HG03108 (cell line): Measurements from ENCODE around the gene GFRA4.

Experiments used
- ATAC-seq: cut with Tn5 transposase; IDR thresholded peaks from one replicate; pipeline ENCODE4 v1.9.1; 2021; ENCODE audit warnings: moderate library complexity; ENCODE audit not compliant: unreplicated experiment

GFRA4 gene

DNA sequence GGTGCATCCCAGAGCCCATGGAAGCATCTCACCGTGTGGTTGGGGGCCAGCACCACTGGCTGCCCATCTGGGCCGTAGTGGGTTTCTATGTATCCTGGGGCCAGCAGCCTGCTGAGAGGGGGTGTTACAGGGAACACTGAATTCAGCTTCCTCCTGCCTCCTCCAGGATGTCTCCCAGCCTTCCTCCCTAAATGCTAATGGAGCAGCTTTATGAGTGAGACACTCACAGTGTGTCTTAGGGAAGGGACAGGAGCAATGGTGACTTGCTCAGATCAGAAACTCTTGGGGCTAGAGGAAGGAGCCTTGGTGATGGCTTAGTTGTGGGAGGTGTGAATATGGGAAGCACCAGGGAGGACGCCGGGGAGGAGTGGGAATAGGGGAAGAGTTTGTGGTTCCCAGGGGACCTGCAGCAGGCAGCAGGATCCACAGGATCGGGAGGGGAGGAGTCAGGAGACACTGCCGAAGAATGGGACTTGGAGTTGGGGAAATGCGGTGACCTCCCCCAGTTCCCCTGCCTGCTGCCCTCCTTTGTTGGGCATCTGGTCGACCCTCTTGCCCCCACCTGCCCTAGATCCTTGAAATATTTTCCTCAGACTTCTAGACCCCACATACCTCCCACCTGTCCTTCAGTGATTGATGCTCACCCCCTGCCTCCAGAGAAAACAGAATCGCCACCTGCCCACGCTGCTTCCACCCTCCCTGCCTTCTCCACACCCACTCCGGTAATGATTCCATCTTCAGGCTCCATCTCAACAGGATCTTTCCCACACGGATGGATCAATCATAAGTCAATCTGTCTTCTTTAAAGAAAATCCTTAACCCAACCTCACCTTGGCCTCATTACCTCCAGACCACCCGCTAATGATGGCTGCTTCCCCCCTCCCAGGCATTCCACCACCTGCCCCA lies 12.0 kb upstream of the GFRA4 start:
- no peak for ATAC-seq

DNA sequence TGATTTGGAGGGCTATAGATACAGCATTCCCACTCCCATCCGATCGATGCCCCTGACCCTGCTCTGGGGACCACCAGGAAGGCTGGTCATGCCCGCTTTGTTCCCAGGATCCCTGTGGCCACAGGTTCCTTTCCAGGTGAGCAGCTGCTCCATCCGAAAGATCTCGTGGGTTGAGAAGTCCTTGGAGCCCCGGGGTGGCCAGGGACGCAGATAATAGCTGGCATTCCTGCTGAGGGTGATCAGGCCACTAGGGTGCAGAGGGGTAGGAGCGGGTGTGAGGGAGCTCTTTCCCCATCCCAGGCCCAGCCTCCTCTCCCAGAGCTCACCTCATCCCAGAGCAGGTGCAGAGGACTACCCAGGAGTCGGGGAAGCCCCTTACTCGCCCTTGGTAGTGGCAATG lies 11.2 kb upstream of the GFRA4 start:
- no peak for ATAC-seq

DNA sequence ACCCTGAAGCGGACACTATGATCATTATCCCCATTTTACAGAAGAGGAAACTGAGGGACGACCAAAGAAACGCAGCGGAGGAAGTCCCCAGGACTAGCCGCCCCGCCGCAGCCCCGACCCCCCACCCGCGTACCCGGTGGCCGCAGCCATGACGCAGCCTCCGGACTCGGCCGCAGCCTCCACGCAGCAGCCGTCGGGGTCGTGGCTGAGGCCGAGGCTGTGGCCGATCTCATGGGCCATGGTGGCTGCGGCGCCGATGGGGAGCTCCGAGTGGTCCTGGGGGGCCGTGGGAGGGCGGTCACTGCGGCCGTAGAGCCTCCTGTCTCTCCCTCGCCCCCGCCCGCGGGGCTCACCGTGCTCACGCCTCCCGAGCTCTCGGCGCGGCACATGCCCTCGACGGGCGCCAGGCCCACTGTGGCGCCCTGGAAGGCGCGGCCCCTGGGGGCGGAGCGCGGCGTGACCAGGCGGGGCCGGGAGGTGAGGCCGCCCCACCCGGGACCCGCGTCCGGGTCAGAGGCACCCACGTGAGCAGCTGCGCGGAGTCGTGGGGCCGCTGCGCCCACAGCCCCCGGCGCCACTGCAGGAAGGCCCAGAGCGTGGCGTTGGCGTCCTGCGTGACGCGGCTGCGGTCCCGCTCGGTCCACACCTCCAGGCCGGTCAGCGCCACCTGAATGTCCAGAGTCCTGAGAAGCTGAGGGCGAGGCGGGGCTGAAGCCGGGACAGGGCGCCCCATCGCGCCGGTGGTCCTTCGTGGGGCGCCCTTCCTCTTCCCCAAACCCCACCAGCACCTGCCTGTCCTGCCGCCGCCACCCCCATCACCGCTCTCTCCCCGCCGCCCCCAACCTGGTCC lies 10.2 kb upstream of the GFRA4 start:
- ATAC-seq, result no peak

DNA sequence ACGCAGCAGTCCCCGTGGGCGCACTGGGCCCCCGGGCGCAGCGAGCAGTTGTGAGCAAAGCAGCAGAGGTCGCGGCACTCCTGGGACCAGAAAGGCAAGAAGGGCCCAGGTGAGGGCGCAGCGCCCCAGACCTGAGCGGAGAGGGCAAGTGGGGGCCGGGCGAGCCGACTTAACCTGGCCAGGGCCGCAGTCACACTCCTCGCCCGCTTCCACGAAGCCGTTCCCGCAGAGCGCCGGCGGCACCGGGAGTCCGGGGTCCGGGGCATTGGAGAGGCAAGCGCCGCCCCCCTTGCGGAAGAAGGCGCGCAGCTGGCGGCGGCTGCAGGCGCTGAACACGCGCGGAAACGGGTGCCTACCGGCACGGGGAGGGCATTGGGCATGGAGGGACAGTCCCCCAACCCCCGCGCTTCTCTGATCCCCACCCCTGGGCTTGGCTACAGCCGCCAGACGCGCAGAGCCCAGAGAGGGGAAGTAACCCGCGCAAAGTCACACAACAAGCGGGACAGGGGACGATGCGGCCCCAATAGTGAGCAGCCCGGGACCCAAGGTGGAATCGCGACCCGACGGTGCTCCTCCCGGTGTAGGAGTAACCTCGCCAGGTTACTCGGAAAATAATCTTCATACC lies 9.5 kb upstream of the GFRA4 start:
- ATAC-seq, result no peak

DNA sequence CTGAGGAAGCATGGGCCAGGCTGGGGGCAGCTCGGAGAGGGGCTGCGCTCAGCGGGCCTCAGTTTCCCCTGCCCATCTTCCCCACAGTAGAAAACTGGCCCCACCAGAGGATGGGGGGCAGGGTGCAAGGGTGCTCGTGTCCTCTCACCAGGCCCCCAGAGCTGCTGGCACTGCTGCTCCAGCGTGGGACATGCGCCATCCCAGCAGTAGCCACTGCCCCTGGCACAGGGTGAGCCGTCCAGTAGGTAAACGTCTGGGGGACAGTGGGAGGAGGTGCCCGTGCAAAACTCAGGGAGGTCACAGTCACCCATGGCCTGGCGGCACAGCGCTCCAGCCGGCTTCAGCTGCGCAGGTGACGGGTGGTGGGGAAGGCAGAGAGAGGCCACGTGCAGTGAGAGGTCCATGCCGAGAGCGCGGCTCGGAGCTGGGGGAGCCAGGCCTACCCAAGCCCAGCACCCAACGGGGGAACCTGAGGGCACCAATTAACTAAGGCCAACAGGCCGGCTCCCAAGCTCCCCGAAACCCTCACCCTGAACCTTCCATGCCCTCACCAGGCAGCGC lies 8.9 kb upstream of the GFRA4 start:
- no peak for ATAC-seq

DNA sequence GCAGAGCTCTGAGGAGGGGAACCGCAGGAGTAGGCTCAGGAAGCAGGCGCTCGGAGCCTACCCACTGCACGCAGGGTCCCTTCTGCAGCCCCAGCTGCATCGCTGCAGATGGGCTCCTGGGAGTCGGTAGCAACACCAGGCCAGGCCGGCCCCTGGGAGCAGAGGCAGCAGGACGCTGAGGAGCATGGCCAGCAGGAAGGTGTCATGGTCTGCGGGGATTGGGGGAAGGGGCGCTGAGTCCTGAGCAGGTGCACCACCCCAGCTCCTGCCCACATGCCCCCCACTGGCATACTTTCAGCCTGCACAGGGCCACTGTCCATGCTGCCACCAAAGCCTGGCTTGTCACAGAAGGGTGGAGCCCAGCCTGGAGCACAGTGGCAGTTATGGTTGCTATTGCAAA lies 7.7 kb upstream of the GFRA4 start:
- no peak for ATAC-seq

DNA sequence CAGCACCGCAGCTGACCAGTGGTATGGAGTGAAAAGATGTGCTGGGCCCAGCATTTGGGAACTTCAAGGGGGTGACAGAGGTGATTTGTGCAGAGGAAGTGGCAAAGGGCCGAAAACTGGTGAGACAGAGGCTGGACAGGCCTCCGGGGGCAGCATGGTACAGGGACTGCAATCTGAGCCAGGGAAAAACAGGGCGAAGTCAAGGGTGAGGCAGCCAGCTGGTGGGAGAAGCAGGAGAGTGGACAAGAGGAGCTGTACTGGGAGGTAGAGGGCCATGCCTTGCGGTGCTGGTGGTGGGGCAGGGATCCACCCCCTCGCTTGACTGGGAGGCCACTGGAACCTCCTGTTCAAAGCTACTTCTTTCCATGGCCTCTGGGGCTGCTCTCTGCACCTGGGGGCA lies 7.3 kb upstream of the GFRA4 start:
- ATAC-seq, result no peak

DNA sequence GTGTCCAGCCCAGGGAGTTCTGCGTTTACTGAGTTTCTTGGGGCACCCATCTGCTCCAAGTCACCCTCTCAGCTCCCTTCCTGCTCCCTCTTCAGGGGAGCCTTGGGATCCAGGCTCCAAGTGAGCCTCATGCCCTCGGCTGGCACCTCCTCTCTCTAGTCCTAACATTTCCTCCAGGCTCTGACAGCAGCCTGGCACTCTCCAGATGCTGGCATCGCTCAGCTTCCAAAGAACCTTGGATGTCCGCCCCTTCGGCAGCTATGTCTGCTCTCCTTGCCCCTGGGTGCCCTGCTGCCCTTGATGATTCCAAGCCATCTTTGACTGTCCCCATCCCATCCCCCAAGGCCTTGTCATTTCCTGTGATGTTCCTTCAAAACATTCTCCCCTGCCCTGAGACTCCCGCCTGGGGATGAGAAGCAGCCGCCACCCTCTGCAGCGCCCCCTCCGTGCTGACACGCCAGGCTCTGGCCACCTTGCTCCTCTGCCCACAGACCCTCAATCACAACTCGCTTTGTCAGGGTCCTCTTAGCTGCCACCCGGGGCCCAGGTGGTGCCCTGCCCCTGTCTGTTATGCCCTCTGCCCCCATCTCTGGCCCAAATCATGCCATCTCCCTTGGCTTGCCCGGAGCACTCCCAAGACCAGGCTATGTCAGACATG lies 6.6 kb upstream of the GFRA4 start:
- no peak for ATAC-seq

DNA sequence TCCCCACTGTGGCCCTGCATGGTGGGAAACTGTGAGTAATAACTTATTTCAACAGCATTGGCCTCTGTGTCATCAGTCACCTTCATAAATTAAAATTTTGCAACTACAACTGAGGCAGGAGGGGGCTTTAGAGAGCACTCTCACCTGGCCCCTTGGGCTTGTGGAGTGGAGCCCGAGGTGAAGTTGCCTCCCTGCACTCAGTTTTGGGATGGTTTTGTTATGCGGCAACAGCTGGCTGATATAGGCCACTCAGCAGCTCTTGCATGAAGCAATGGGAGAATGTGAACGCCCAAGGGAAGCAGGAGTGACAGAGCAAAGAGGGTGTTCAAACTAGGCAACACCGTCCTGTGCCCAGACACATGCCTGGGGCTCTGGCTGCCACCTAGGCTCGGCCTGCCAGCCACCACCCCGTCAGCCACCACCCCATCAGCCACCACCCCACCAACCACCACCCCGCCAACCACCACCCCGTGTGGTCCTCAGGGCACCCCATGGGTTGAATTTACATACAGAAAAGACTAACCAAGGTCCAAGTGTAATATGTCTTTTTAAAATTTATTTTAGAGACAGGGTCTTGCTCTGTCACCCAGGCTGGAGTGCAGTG lies 4.3 kb upstream of the GFRA4 start:
- no peak for ATAC-seq

DNA sequence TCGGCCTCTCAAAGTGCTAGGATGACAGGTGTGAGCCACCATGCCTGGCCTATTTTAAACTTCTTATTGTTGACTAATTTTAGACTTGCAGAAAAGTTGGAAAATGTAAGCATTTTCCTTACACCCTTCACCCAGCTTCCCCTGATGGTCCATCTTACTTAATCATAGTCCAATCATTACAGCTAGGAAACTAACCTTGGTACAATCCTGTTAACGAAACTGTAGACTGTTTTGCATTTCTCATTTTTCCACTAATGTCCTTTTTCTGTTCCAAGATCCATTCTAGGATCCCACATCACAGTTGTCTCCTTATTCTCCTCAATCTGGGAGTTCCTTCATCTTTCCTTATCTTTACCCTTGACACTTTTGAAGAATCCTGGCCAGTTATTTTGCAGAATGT lies 659 bp upstream of the GFRA4 start:
- ATAC-seq, result no peak

DNA sequence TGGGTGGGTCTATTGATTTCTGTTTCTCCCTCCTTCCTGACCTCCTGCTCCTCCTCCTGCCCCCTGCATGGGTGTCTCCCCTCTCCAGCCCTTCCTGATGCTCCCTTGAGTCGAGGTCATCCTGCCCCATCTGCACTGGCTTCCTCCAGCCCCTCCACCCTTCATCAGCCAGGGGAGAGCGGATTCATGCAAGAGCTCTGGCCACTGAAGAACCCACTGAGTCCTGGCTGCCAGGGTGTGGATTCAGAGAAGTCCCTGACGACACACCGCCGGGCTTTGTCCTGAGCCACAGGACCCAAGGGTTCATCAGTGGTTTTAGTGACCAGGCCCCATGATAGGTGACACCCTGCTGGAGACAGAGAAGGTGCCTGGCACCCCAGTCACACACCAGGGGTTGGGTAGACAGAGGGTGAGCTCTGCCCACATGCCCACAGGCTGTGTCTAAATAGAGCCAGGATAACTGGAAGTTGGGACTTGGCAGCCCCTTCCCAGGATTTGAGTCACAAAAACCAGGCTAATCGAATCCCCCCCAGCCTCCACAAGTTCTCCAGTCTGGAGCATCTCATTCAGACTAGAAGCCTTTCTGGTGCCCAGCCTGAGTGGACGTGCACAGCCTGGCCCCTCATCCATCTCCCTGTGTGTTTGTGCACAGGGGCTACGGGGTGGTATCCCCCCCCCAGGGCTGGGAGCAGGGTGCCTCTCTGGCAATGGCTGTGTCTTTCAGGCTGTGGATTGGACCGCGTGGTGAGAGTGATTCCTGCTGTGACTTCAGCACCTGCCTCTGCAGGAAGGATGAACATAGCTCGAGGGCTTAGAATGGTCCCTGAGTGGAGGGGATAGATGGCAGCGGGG lies 1.2 kb downstream of the GFRA4 start:
- no peak for ATAC-seq

DNA sequence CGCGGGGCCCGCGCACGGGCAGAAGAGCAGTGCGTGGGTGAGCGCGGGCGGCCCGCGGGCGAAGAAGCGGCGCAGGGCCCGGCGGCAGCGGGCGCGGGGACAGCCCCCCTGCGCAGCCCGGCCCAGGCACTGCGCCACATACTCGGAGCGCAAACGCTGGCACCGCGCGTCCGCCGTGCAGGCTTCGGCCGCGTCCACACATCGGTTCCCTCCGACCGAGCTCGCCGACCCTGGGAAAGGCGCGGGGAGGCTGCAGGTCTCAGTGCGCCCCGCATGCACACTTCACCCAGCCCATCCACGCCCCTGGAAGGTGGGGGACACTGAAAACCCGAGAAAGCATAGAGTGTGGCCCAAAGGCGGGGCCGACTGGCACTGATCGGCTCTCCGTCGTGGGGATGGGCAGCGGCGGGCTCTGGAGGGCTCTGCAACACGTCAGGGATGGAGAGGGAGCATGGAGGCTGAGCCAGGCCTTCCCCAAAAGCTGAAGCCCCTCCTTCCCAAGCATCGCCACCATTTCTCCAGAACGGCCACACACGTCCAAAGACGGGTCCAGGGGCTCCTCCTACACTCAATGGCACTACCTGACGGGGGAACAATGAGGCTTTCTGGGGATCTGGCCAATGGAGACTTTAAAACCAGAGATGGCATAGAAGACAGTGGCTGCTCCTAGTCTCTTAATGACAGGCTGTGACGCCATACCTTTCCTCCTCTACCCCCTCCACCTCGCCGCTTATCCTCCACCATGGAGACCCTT lies 2.0 kb downstream of the GFRA4 start:
- ATAC-seq, result no peak

DNA sequence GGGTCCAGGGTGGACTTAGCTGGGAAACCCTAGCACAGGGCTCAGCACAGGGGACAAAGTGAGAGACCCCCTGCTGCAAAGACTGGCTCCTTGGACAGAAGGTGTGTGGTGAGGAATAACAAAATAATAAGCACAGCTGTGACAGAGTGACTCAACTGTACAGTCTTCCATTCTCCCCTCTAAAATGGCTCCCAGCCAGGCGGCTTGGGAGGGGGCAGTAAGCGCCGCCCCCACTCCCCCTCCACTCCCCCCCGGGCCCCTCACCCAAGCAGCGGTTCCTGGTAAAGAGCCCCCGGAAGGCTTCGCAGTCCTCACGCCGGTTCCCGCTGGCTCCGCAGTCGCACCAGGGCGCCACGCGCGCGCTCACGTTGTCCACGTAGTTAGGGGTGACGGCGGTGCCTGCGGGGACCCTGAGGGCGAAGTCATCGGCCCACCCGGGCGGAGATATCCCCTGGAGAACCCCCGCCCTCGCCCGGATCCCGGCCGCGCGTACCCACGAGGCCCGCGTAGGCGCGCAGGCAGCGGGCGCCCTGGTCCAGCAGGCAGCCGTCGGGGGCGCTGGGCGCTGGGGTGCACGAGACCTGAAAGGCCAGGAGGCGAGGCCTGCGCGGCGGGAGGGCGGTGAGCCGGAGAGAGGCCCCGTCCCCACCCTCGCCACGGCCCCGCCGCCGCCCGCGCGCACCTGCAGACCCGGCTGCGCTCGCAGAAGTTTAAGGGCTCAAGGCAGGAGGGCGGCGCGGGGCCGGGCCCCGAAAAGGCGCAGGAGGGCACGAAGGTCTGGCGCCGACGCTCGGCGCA lies 2.7 kb downstream of the GFRA4 start:
- ATAC-seq, result no peak

DNA sequence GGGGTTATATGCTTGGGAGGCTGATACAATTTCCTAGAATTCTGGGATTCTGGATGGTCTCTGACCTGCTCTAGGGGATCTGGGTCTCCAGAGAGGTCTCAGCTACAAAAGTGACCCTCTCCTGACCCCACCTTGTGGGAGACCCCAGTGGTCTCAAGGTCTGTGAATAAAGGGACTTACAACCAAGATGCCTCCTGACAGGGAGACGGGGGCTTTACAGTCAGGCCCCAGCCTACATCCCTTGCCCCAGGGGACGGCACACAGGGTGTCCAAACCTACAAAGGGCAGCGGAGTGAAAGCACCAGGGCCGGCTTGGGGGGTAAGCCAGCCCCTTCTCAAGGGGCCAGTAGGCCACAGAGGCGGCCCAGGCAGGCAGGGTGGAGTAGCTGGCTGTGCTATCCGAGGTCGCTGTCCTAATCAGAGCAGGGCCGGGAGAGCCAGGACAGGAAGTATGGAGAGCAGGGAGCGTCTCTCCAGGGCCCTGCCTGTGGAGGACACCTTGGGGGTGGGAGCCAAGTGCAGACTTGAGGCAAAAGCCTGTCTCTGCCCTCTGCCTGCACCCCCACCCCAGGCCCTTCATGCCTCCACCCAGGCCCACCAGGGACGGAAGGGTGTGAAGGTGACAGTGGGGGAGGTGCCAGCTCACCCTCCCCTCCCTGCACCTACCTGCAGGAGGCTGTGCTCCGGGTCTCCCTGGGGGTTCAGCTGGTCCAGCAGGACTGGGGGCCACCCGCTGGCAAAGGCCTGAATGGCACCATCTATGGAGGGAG lies 3.5 kb downstream of the GFRA4 start:
- ATAC-seq, result no peak

DNA sequence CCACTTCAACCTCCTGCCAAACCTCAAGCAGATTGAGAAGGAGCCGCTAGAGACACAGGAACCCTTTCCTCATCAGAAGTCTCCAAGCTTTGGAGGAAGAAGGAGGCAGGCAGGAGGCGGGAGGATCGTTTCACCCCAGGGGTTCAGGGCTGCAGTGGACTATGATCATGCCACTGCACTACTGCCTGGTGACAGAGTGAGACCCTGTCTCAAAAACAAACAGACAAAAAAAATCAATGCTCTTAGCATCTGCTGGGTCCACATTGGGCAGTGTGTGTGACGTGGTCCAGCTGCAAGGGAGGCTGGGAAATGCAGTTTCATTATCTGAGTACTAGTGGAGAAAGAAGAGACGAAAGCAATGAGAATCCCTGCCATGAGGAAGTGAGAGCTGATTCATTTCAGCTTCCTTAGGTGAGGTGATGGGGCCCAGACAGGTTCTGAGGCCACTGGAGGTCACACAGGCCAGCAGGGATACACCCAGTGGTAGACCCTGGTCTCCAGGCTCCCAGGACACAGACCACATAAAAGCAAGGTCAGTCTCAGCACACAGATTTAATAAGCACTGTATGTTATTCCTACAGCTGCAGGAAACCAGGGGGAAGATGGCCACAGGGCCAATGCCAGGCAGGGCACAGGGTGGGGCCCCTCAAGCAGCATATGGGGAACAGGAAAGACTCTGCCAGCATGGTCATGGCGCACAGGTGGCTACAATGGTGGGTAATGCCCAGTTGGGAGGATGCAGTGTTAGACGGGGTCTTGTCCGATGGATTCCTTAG lies 4.3 kb downstream of the GFRA4 start:
- ATAC-seq, result peak; percentile 90

DNA sequence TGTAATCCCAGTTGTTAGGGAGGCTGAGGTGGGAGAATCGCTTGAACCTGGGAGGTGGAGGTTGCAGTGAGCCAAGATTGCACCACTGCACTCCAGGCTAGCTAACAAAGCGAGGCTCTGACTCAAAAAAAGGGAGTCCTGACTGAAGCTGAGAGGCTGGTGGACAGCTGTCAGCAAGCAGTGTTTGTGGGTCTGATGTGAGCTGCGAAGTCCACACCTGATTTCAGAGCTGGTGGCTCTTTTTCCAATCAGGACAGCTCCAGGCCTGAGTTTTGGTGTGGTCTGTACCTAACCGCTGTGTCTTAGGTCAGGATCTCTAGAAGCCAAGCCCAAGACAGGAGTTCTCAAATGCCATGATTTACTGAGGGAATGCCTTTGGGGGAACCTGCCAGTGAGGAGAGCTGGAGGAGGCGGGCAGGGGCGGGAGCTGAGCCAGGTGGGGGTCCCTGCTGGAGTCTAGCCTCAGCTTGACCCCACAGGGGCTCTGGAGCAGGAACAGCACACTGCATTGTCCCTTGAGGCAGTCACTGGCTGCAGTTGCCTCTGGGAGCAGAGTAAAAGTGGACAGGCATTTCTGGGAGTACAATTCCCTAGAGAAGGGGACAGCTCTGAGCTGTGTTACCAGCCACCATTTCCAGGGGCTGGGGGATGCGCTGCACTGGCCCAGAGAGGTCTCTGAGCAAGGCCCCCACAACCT lies 5.0 kb downstream of the GFRA4 start:
- no peak for ATAC-seq
